Mammary epithelial cell (primary cell): Measurements from ENCODE around the gene GTF2H1.

ENCODE experiments used
- EZH2 ChIP-seq: IDR thresholded peaks from 2 replicates; pipeline ENCODE4 v1.6.1; 2012; ENCODE audit warnings: low read length, inconsistent platforms, borderline replicate concordance
- TF ChIP-seq, protein P1 (sequence below), 2 donors: IDR thresholded peaks in 1 of 2; conservative IDR thresholded peaks in 1 of 2; 2 replicates each; pipeline ENCODE4 v1.5.1; 2011 to 2012; ENCODE audit warnings: inconsistent platforms in 2 of 2, low read length in 2 of 2, mild to moderate bottlenecking in 2 of 2, control low read depth in 1 of 2, low read depth in 1 of 2; ENCODE audit not compliant: insufficient read depth in 1 of 2; ENCODE audit errors: extremely low read depth in 1 of 2

DNA sequence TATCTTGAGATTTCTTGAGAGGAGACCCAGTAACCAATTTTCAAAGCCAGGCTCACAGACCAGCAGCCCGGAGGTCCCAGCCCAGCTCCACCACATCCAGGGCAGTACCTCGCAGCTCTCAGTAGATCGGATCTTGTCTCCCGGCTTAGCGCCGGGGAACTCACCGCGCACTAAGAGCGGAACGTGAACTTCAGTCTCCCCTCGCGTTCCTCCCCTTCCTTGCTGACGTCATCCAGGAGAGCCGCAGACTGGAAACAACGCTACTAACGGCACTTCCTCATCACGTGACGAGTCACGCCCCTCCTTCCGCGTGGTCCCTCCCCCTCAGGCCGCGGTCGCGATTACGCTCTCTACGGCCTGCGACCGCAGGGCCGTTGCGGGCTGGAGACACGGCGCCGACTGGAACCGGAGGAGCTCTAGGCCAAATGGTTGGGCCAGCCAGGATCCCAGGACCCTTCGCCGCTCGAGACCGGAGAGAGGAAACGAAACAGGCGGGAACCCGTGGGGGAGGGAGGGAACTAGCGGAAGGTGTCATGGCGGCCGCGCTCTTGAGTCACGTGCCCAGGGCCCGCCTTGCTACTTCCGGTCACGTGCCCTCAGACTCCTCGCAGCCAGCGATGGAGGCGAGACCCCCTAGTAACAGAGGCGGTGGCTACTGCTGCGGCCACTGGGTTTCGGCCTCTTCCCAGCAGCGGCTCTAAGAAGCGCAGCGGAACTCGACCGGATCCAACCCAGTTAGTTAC is at the start of gene GTF2H1, which contains the start of gene HPS5:
- TF ChIP-seq, protein P1, sequence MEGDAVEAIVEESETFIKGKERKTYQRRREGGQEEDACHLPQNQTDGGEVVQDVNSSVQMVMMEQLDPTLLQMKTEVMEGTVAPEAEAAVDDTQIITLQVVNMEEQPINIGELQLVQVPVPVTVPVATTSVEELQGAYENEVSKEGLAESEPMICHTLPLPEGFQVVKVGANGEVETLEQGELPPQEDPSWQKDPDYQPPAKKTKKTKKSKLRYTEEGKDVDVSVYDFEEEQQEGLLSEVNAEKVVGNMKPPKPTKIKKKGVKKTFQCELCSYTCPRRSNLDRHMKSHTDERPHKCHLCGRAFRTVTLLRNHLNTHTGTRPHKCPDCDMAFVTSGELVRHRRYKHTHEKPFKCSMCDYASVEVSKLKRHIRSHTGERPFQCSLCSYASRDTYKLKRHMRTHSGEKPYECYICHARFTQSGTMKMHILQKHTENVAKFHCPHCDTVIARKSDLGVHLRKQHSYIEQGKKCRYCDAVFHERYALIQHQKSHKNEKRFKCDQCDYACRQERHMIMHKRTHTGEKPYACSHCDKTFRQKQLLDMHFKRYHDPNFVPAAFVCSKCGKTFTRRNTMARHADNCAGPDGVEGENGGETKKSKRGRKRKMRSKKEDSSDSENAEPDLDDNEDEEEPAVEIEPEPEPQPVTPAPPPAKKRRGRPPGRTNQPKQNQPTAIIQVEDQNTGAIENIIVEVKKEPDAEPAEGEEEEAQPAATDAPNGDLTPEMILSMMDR (conservative IDR thresholded peaks at IDR 0.05 in 1 of 2, IDR thresholded peaks at IDR 0.05 in 1 of 2; ENCODE audit: extremely low read depth in 1 of 2, insufficient read depth in 1 of 2, low read depth in 1 of 2, low read length in 2 of 2) = no peak
- no peak for TF ChIP-seq EZH2
